ENCODE measurements around the gene RNF222. TPM values are rescaled to one million over a fixed set of nuclear protein-coding genes. Genes with fewer than 3 reads are reported as not detected.

Gene RNF222
- total and polyA plus RNA-seq, 4 experiments from 2014 or later: 0.08 to 0.17 (median 0.14) TPM

Other genes starting within 250 kb of the RNF222 start
- 10 to 100 TPM; 78.9 to 79.4 TPM for gene PER1, start 245.4 kb downstream of the RNF222 start, total RNA-seq
- 10 to 100 TPM in 1 of 2 donors, 1 to 10 TPM in 1; 3.7 to 18.6 TPM for gene PER1, start 245.4 kb downstream of the RNF222 start, polyA plus RNA-seq
- gene VAMP2, start 234.9 kb downstream of the RNF222 start, total RNA-seq: 100 to 1,000 TPM; 190 to 203 TPM
- gene VAMP2, start 234.9 kb downstream of the RNF222 start, polyA plus RNA-seq: 100 to 1,000 TPM in 1 of 2 donors, 10 to 100 TPM in 1; 41.6 to 106 TPM
- gene TMEM107, start 221.4 kb downstream of the RNF222 start, total RNA-seq: 10 to 100 TPM; 25.0 to 25.3 TPM
- 10 to 100 TPM; 42.4 to 43.7 TPM for gene TMEM107, start 221.4 kb downstream of the RNF222 start, polyA plus RNA-seq
- gene BORCS6, start 207.6 kb downstream of the RNF222 start, total RNA-seq: 10 to 100 TPM; 19.2 to 19.4 TPM
- gene BORCS6, start 207.6 kb downstream of the RNF222 start, polyA plus RNA-seq: 10 to 100 TPM; 13.3 to 21.9 TPM
- gene AURKB, start 187.3 kb downstream of the RNF222 start, total RNA-seq: under 1 TPM; 0.67 to 0.83 TPM
- under 1 TPM in 1 of 2 donors, not detected in 1; 0.36 TPM for gene AURKB, start 187.3 kb downstream of the RNF222 start, polyA plus RNA-seq
- gene CTC1, start 149.8 kb downstream of the RNF222 start, total RNA-seq: 100 to 1,000 TPM; 310 to 317 TPM
- 10 to 100 TPM; 17.0 to 46.8 TPM for gene CTC1, start 149.8 kb downstream of the RNF222 start, polyA plus RNA-seq
- gene PFAS, start 148.5 kb downstream of the RNF222 start, total RNA-seq: 10 to 100 TPM; 23.0 to 29.1 TPM
- gene PFAS, start 148.5 kb downstream of the RNF222 start, polyA plus RNA-seq: 10 to 100 TPM in 1 of 2 donors, 1 to 10 TPM in 1; 8.9 to 14.8 TPM
- gene RANGRF, start 109.2 kb downstream of the RNF222 start, total RNA-seq: 10 to 100 TPM; 39.7 to 42.8 TPM
- gene RANGRF, start 109.2 kb downstream of the RNF222 start, polyA plus RNA-seq: 10 to 100 TPM; 77.5 to 96.2 TPM
- gene SLC25A35, start 102.4 kb downstream of the RNF222 start, total RNA-seq: 1 to 10 TPM; 7.3 to 8.4 TPM
- 1 to 10 TPM in 1 of 2 donors, under 1 TPM in 1; 0.86 to 1.1 TPM for gene SLC25A35, start 102.4 kb downstream of the RNF222 start, polyA plus RNA-seq
- not detected for gene ARHGEF15, start 87.6 kb downstream of the RNF222 start, total RNA-seq
- gene ARHGEF15, start 87.6 kb downstream of the RNF222 start, polyA plus RNA-seq: not detected
- not detected for gene ODF4, start 58.0 kb downstream of the RNF222 start, total RNA-seq
- gene ODF4, start 58.0 kb downstream of the RNF222 start, polyA plus RNA-seq: not detected
- 1,000 to 10,000 TPM; 2,761 to 2,878 TPM for gene RPL26, start 14.6 kb downstream of the RNF222 start, total RNA-seq
- gene RPL26, start 14.6 kb downstream of the RNF222 start, polyA plus RNA-seq: 1,000 to 10,000 TPM; 1,274 to 1,731 TPM
- 100 to 1,000 TPM; 115 to 120 TPM for gene NDEL1, start 38.1 kb upstream of the RNF222 start, total RNA-seq
- gene NDEL1, start 38.1 kb upstream of the RNF222 start, polyA plus RNA-seq: 10 to 100 TPM; 52.9 to 66.5 TPM
- gene MYH10, start 232.9 kb upstream of the RNF222 start, total RNA-seq: 1 to 10 TPM; 1.9 to 2.8 TPM
- gene MYH10, start 232.9 kb upstream of the RNF222 start, polyA plus RNA-seq: 1 to 10 TPM; 1.9 to 2.2 TPM